GM18526 (cell line): ENCODE results near the gene TTLL5.
A peak's percentile ranks its signal among the peaks of the same experiment; 100 is the strongest.

Experiments
- POLR2A ChIP-seq: IDR thresholded peaks from 3 replicates; pipeline ENCODE4 v1.6.1; 2011; ENCODE audit not compliant: insufficient read length; ENCODE audit errors: extremely low read depth

Gene TTLL5

GRCh38 chr14:75645056-75645455, 16.0 kb upstream of the TTLL5 start:
- TF ChIP-seq POLR2A: no peak

- no peak for TF ChIP-seq POLR2A
Measured at GRCh38 chr14:75646762-75647161, 14.3 kb upstream of the TTLL5 start.

- TF ChIP-seq POLR2A: no peak
Measured at GRCh38 chr14:75647640-75648039, 13.4 kb upstream of the TTLL5 start.

- no peak for TF ChIP-seq POLR2A
Measured at GRCh38 chr14:75648066-75648838, 12.8 kb upstream of the TTLL5 start.

GRCh38 chr14:75649337-75649736, 11.7 kb upstream of the TTLL5 start:
- no peak for TF ChIP-seq POLR2A

GRCh38 chr14:75649773-75650172, 11.3 kb upstream of the TTLL5 start:
- no peak for TF ChIP-seq POLR2A

- no peak for TF ChIP-seq POLR2A
Measured at GRCh38 chr14:75650253-75651058, 10.6 kb upstream of the TTLL5 start.

GRCh38 chr14:75653563-75653962, 7.5 kb upstream of the TTLL5 start:
- no peak for TF ChIP-seq POLR2A

- TF ChIP-seq POLR2A: no peak
Measured at GRCh38 chr14:75654127-75654732, 6.8 kb upstream of the TTLL5 start.

- no peak for TF ChIP-seq POLR2A
Measured at GRCh38 chr14:75655235-75655634, 5.8 kb upstream of the TTLL5 start.

GRCh38 chr14:75657331-75657730, 3.7 kb upstream of the TTLL5 start:
- TF ChIP-seq POLR2A: no peak

- no peak for TF ChIP-seq POLR2A
Measured at GRCh38 chr14:75658957-75659356, 2.1 kb upstream of the TTLL5 start.

- TF ChIP-seq POLR2A: no peak
Measured at GRCh38 chr14:75660238-75660629, 812 bp upstream of the TTLL5 start.

- peak; percentile 0 for TF ChIP-seq POLR2A
Measured at GRCh38 chr14:75661499-75661814, 411 bp downstream of the TTLL5 start.

- no peak for TF ChIP-seq POLR2A
Measured at GRCh38 chr14:75662966-75663365, 1.9 kb downstream of the TTLL5 start.

- no peak for TF ChIP-seq POLR2A
Measured at GRCh38 chr14:75667099-75667765, 6.2 kb downstream of the TTLL5 start.
